Measurements from ENCODE around the gene RRAD. TPM values are rescaled to one million over a fixed set of nuclear protein-coding genes. Genes with fewer than 3 reads are reported as not detected.
"Not testable (repeated sequence)": the region's sequence is repeated elsewhere in the genome, so short reads cannot be mapped to it uniquely, and the experiment has no call there.

RRAD gene, protein sequence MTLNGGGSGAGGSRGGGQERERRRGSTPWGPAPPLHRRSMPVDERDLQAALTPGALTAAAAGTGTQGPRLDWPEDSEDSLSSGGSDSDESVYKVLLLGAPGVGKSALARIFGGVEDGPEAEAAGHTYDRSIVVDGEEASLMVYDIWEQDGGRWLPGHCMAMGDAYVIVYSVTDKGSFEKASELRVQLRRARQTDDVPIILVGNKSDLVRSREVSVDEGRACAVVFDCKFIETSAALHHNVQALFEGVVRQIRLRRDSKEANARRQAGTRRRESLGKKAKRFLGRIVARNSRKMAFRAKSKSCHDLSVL
- polyA plus RNA-seq (2011; rRNA removed): 0.46 and 0.75 TPM in 2 replicates
- 7.9 and 9.7 TPM in 2 replicates for polyA plus RNA-seq (2012; cell fraction: cytosol; rRNA removed)
- 26.7 and 27.1 TPM in 2 replicates for polyA plus RNA-seq (2012; cell fraction: nucleus; rRNA removed)
- 2.2 to 4.7 TPM (median 3.4 TPM) in 3 replicates for polyA plus RNA-seq (2017; fragmentation: RNase III; extraction: RNeasy Plus Mini Kit Qiagen cat#74134 plus additional on column Dnase treatment)
- 0.15 and 0.54 TPM in 2 replicates for polyA minus RNA-seq (2011; rRNA and poly(A)+ RNA removed)

GRCh38 chr16:66925322-66925840 is at the start of gene RRAD:
TSS of gene RRAD (minus strand) at chr16:66925535. CDS start at chr16:66925179, 356 bp downstream.
- CTCF ChIA-PET: interaction anchor here (0.8 to 29.9 kb wide), 5 partner anchors 9 to 29 kb away, joined by 3 to 837 read pairs (median 3); partner anchors contain the start of genes CDH16, CIAO2B and PDP2
- H3K4me1 ChIP-seq: peaks cover 23% of the 10 kb centered on the region
- POLR2A ChIA-PET: no interaction called here
- peak within 1 kb of the TSS; percentile 51 for H3K4me3 ChIP-seq
- ATAC-seq: peak in 1 of 2 experiments; percentile 15; a peak in 3 of 6 replicates
- no peak for FAIRE-seq
- H3K27ac ChIP-seq: peak within 1 kb of the TSS; percentile 57 to 79; a peak in 5 of 6 replicates
- no peaks in the 10 kb centered on the region for H3K9me3 ChIP-seq
- 66% methylated on average over 19 of the region's 42 CpGs for WGBS (ENCODE audit: missing lambda C conversion rate)
- TF ChIP-seq MAZ (IDR thresholded peaks at IDR 0.05; ENCODE audit: borderline replicate concordance, low read depth, low read length): no peak
- TF ChIP-seq, protein P1, sequence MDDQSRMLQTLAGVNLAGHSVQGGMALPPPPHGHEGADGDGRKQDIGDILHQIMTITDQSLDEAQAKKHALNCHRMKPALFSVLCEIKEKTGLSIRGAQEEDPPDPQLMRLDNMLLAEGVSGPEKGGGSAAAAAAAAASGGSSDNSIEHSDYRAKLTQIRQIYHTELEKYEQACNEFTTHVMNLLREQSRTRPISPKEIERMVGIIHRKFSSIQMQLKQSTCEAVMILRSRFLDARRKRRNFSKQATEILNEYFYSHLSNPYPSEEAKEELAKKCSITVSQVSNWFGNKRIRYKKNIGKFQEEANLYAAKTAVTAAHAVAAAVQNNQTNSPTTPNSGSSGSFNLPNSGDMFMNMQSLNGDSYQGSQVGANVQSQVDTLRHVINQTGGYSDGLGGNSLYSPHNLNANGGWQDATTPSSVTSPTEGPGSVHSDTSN (IDR thresholded peaks at IDR 0.05): no peak
- TF ChIP-seq KDM5A (IDR thresholded peaks at IDR 0.05): no peak
- TF ChIP-seq TP53 (CRISPR knock-in tag; IDR thresholded peaks at IDR 0.05): no peak
- no peak for TF ChIP-seq MAFK (IDR thresholded peaks at IDR 0.05; ENCODE audit: partially characterized antibody)
- TF ChIP-seq RARB (CRISPR knock-in tag; IDR thresholded peaks at IDR 0.05): no peak
- TF ChIP-seq HMGXB4 (CRISPR knock-in tag; IDR thresholded peaks at IDR 0.05; ENCODE audit: borderline replicate concordance): no peak
- no peak for TF ChIP-seq NPAS2 (CRISPR knock-in tag; IDR thresholded peaks at IDR 0.05; ENCODE audit: borderline replicate concordance)
- TF ChIP-seq EP300 (IDR thresholded peaks at IDR 0.05): no peak
- no peak for TF ChIP-seq POLR2AphosphoS2 (conservative IDR thresholded peaks at IDR 0.05; ENCODE audit: low read length)
- TF ChIP-seq, protein P2, sequence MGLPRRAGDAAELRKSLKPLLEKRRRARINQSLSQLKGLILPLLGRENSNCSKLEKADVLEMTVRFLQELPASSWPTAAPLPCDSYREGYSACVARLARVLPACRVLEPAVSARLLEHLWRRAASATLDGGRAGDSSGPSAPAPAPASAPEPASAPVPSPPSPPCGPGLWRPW (IDR thresholded peaks at IDR 0.05): no peak
- TF ChIP-seq, protein P3, sequence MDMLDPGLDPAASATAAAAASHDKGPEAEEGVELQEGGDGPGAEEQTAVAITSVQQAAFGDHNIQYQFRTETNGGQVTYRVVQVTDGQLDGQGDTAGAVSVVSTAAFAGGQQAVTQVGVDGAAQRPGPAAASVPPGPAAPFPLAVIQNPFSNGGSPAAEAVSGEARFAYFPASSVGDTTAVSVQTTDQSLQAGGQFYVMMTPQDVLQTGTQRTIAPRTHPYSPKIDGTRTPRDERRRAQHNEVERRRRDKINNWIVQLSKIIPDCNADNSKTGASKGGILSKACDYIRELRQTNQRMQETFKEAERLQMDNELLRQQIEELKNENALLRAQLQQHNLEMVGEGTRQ (IDR thresholded peaks at IDR 0.05): no peak
- no peak for DNase-seq (ENCODE audit: low read depth in 1 of 2, low spot score in 1 of 2)
- peak within 1 kb of the TSS; percentile 83 for H3K4me2 ChIP-seq

GRCh38 chr16:66974932-66975246 is 49.6 kb upstream of the RRAD start:
- peaks cover 16% of the 10 kb centered on the region for H3K4me1 ChIP-seq
- not testable (repeated sequence) for H3K9me3 ChIP-seq; H3K27ac ChIP-seq; H3K4me3 ChIP-seq; FAIRE-seq; DNase-seq (ENCODE audit: low read depth in 1 of 2, low spot score in 1 of 2); H3K4me2 ChIP-seq; ATAC-seq
- WGBS (ENCODE audit: missing lambda C conversion rate): 85% methylated on average over 11 of the region's 11 CpGs
- POLR2A ChIA-PET: interaction anchor here (0.6 kb wide), 1 partner anchor 21 kb away, joined by 3 read pairs; no protein-coding TSS in a partner anchor
- CTCF ChIA-PET: interaction anchor here (1.0 to 13.7 kb wide), 12 partner anchors 9 to 212 kb away, joined by 3 to 216 read pairs (median 16); partner anchors contain the start of genes B3GNT9, CES3, CES4A and EXOC3L1

GRCh38 chr16:66974156-66974931 is 49.0 kb upstream of the RRAD start:
- CTCF ChIA-PET: interaction anchor here (0.5 to 13.7 kb wide), 17 partner anchors 9 to 212 kb away, joined by 3 to 216 read pairs (median 4); partner anchors contain the start of genes B3GNT9, CES3, EXOC3L1 and FBXL8
- 82% methylated on average over 15 of the region's 32 CpGs for WGBS (ENCODE audit: missing lambda C conversion rate)
- POLR2A ChIA-PET: interaction anchor here (0.6 kb wide), 1 partner anchor 21 kb away, joined by 3 read pairs; no protein-coding TSS in a partner anchor
- not testable (repeated sequence) for FAIRE-seq; DNase-seq (ENCODE audit: low read depth in 1 of 2, low spot score in 1 of 2); H3K27ac ChIP-seq; H3K4me3 ChIP-seq; ATAC-seq; H3K9me3 ChIP-seq; H3K4me2 ChIP-seq
- H3K4me1 ChIP-seq: peaks cover 16% of the 10 kb centered on the region
